HTR-8/SVneo (cell line): Measurements from ENCODE around the gene FNBP1L.
"Not testable (repeated sequence)": the region's sequence is repeated elsewhere in the genome, so short reads cannot be mapped to it uniquely, and the experiment has no call there.

ENCODE experiments used
- DNase-seq: peaks from one replicate; pipeline ENCODE4 v3.0.0; 2011; ENCODE audit warnings: low spot score, mixed read lengths; ENCODE audit not compliant: insufficient read length
- FAIRE-seq: peaks from 2 replicates; lab custom pipeline; 2011; peaks lifted over from hg19 to GRCh38; lab: Jason Lieb, UNC

The FNBP1L gene

GRCh38 chr1:93581917-93582850 lies 134.3 kb downstream of the FNBP1L start:
- FAIRE-seq (no peak), DNase-seq (no peak)

GRCh38 chr1:93584261-93585003 lies 136.5 kb downstream of the FNBP1L start:
- FAIRE-seq (no peak), DNase-seq (no peak)

GRCh38 chr1:93585059-93585966 lies 137.4 kb downstream of the FNBP1L start:
- FAIRE-seq (no peak), DNase-seq (no peak)

- FAIRE-seq (no peak), DNase-seq (no peak)
These were observed 139.4 kb downstream of the FNBP1L start for GRCh38 chr1:93587354-93587753.

GRCh38 chr1:93588206-93588605 lies 140.3 kb downstream of the FNBP1L start:
- FAIRE-seq (no peak), DNase-seq (no peak)

GRCh38 chr1:93588955-93589354 lies 141.0 kb downstream of the FNBP1L start:
- no peak for FAIRE-seq

GRCh38 chr1:93591291-93591675 lies 143.4 kb downstream of the FNBP1L start:
- not testable (repeated sequence) for FAIRE-seq, DNase-seq

More at GRCh38 chr1:93588955-93589354, 141.0 kb downstream of the FNBP1L start:
- DNase-seq: no peak

- no peak for DNase-seq
These were observed 144.0 kb downstream of the FNBP1L start for GRCh38 chr1:93591676-93592550.

GRCh38 chr1:93592551-93592949 lies 144.6 kb downstream of the FNBP1L start:
- FAIRE-seq (no peak), DNase-seq (no peak)

More at GRCh38 chr1:93591676-93592550, 144.0 kb downstream of the FNBP1L start:
- FAIRE-seq: no peak

GRCh38 chr1:93593854-93594602 lies 146.1 kb downstream of the FNBP1L start:
- FAIRE-seq (no peak), DNase-seq (no peak)

GRCh38 chr1:93594603-93594880 lies 146.6 kb downstream of the FNBP1L start:
- DNase-seq (no peak), FAIRE-seq (no peak)

GRCh38 chr1:93595266-93595665 lies 147.3 kb downstream of the FNBP1L start:
- no peak for FAIRE-seq
- no peak for DNase-seq

- DNase-seq: no peak
- FAIRE-seq: no peak
These were observed 147.8 kb downstream of the FNBP1L start for GRCh38 chr1:93595743-93596142.

- DNase-seq (no peak), FAIRE-seq (no peak)
These were observed 148.6 kb downstream of the FNBP1L start for GRCh38 chr1:93596329-93597089.

GRCh38 chr1:93597709-93598108 lies 149.8 kb downstream of the FNBP1L start:
- DNase-seq (no peak), FAIRE-seq (no peak)

- no peak for DNase-seq
- FAIRE-seq: no peak
These were observed 150.5 kb downstream of the FNBP1L start for GRCh38 chr1:93598396-93598795.

- FAIRE-seq: no peak
These were observed 151.0 kb downstream of the FNBP1L start for GRCh38 chr1:93598861-93599439.

GRCh38 chr1:93599479-93599878 lies 151.6 kb downstream of the FNBP1L start:
- FAIRE-seq (no peak), DNase-seq (no peak)

More at GRCh38 chr1:93598861-93599439, 151.0 kb downstream of the FNBP1L start:
- no peak for DNase-seq
